ENCODE results near the gene TICRR. TPM values are rescaled to one million over a fixed set of nuclear protein-coding genes. Genes with fewer than 3 reads are reported as not detected.

Gene TICRR
- total and polyA plus RNA-seq, 7 experiments from 2014 or later: 0.11 to 15.5 (median 0.19) TPM; not detected in 1

- Histone ChIP-seq H3K27ac (ENCODE audit: low read depth, low read length) (no peak overlapping the region), H3K27me3 (ENCODE audit: control insufficient read depth in 2 of 2, insufficient read depth in 2 of 2, low read length in 2 of 2) (no peaks in the 10 kb centered on the region), H3K4me3 (ENCODE audit: low read length) (no peak overlapping the region), H3K4me1 (ENCODE audit: control insufficient read depth in 2 of 2, insufficient read depth in 2 of 2, low read length in 2 of 2) (no peaks in the 10 kb centered on the region), H3K36me3 (ENCODE audit: control insufficient read depth in 2 of 3, insufficient read depth in 3 of 3, low read length in 3 of 3) (no peaks in the 10 kb centered on the region), H3K9me3 (ENCODE audit: control insufficient read depth in 2 of 3, low read length in 3 of 3) (peaks cover 0 to 22% (median 4%) of the 10 kb centered on the region in 3 experiments)
- ChIA-PET CTCF (no interaction called here), POLR2A (no interaction called here)
- Mint-ChIP-seq H3K4me1 (peaks cover 0 to 3% (median 0%) of the 10 kb centered on the region in 7 donors), H3K27ac (no peak overlapping the region), H3K9me3 (peaks cover 5 to 46% (median 25%) of the 10 kb centered on the region in 11 donors), H3K4me3 (no peak overlapping the region), H3K27me3 (no peaks in the 10 kb centered on the region), H3K36me3 (peaks cover 5 to 73% (median 9%) of the 10 kb centered on the region in 5 donors)
- ATAC-seq (no peak), DNase-seq (no peak)
- intact Hi-C loops (cut with micrococcal nuclease): no loop called here
Measured at GRCh38 chr15:89613031-89613430, 37.8 kb downstream of the TICRR start.

GRCh38 chr15:89614164-89614563 is 38.9 kb downstream of the TICRR start:
- Histone ChIP-seq H3K27ac (ENCODE audit: low read depth, low read length) (no peak overlapping the region), H3K4me3 (ENCODE audit: low read length) (no peak overlapping the region), H3K27me3 (ENCODE audit: control insufficient read depth in 2 of 2, insufficient read depth in 2 of 2, low read length in 2 of 2) (no peaks in the 10 kb centered on the region), H3K4me1 (ENCODE audit: control insufficient read depth in 2 of 2, insufficient read depth in 2 of 2, low read length in 2 of 2) (no peaks in the 10 kb centered on the region), H3K9me3 (ENCODE audit: control insufficient read depth in 2 of 3, low read length in 3 of 3) (peaks cover 0 to 22% (median 4%) of the 10 kb centered on the region in 3 experiments), H3K36me3 (ENCODE audit: control insufficient read depth in 2 of 3, insufficient read depth in 3 of 3, low read length in 3 of 3) (no peaks in the 10 kb centered on the region)
- peaks cover 5 to 46% (median 25%) of the 10 kb centered on the region in 11 donors for H3K9me3 Mint-ChIP-seq
- POLR2A ChIA-PET: no interaction called here
- H3K27me3 Mint-ChIP-seq: no peaks in the 10 kb centered on the region
- peaks cover 0 to 3% (median 0%) of the 10 kb centered on the region in 7 donors for H3K4me1 Mint-ChIP-seq
- CTCF ChIA-PET: no interaction called here
- no peak overlapping the region for H3K27ac Mint-ChIP-seq
- no peak overlapping the region for H3K4me3 Mint-ChIP-seq
- ATAC-seq: no peak
- DNase-seq: no peak
- peaks cover 5 to 75% (median 9%) of the 10 kb centered on the region in 5 donors for H3K36me3 Mint-ChIP-seq
- intact Hi-C loops (cut with micrococcal nuclease): no loop called here

- DNase-seq: no peak
- H3K36me3 ChIP-seq (ENCODE audit: control insufficient read depth in 2 of 3, insufficient read depth in 3 of 3, low read length in 3 of 3): no peaks in the 10 kb centered on the region
- no peaks in the 10 kb centered on the region for H3K4me1 Mint-ChIP-seq
- intact Hi-C loops (cut with micrococcal nuclease): no loop called here
- ChIA-PET CTCF (no interaction called here), POLR2A (no interaction called here)
- no peak overlapping the region for H3K27ac ChIP-seq (ENCODE audit: low read depth, low read length)
- no peak overlapping the region for H3K4me3 ChIP-seq (ENCODE audit: low read length)
- no peaks in the 10 kb centered on the region for H3K4me1 ChIP-seq (ENCODE audit: control insufficient read depth in 2 of 2, insufficient read depth in 2 of 2, low read length in 2 of 2)
- H3K27ac Mint-ChIP-seq: no peak overlapping the region
- peaks cover 5 to 66% (median 9%) of the 10 kb centered on the region in 5 donors for H3K36me3 Mint-ChIP-seq
- peaks cover 0 to 22% (median 4%) of the 10 kb centered on the region in 3 experiments for H3K9me3 ChIP-seq (ENCODE audit: control insufficient read depth in 2 of 3, low read length in 3 of 3)
- no peak overlapping the region for H3K4me3 Mint-ChIP-seq
- H3K27me3 Mint-ChIP-seq: no peaks in the 10 kb centered on the region
- no peak for ATAC-seq
- H3K9me3 Mint-ChIP-seq: peaks cover 5 to 46% (median 25%) of the 10 kb centered on the region in 11 donors
- H3K27me3 ChIP-seq (ENCODE audit: control insufficient read depth in 2 of 2, insufficient read depth in 2 of 2, low read length in 2 of 2): no peaks in the 10 kb centered on the region
Measured at GRCh38 chr15:89615135-89615534, 39.9 kb downstream of the TICRR start.

- peaks cover 4 to 43% (median 24%) of the 10 kb centered on the region in 11 donors for H3K9me3 Mint-ChIP-seq
- ChIA-PET POLR2A (no interaction called here), CTCF (no interaction called here)
- no peak overlapping the region for H3K4me3 Mint-ChIP-seq
- peaks cover 5 to 57% (median 9%) of the 10 kb centered on the region in 5 donors for H3K36me3 Mint-ChIP-seq
- H3K27me3 Mint-ChIP-seq: no peaks in the 10 kb centered on the region
- H3K9me3 ChIP-seq (ENCODE audit: control insufficient read depth in 2 of 3, low read length in 3 of 3): peaks cover 0 to 22% (median 4%) of the 10 kb centered on the region in 3 experiments
- no peak for ATAC-seq
- no peak overlapping the region for H3K4me3 ChIP-seq (ENCODE audit: low read length)
- H3K27ac Mint-ChIP-seq: no peak overlapping the region
- H3K36me3 ChIP-seq (ENCODE audit: control insufficient read depth in 2 of 3, insufficient read depth in 3 of 3, low read length in 3 of 3): no peaks in the 10 kb centered on the region
- no peaks in the 10 kb centered on the region for H3K4me1 ChIP-seq (ENCODE audit: control insufficient read depth in 2 of 2, insufficient read depth in 2 of 2, low read length in 2 of 2)
- intact Hi-C loops (cut with micrococcal nuclease): no loop called here
- no peaks in the 10 kb centered on the region for H3K27me3 ChIP-seq (ENCODE audit: control insufficient read depth in 2 of 2, insufficient read depth in 2 of 2, low read length in 2 of 2)
- H3K27ac ChIP-seq (ENCODE audit: low read depth, low read length): no peak overlapping the region
- no peaks in the 10 kb centered on the region for H3K4me1 Mint-ChIP-seq
- no peak for DNase-seq
Measured at GRCh38 chr15:89616228-89616627, 41.0 kb downstream of the TICRR start.

GRCh38 chr15:89621547-89621946 is 46.3 kb downstream of the TICRR start:
- Histone ChIP-seq H3K4me3 (ENCODE audit: low read length) (no peak overlapping the region), H3K27ac (ENCODE audit: low read depth, low read length) (no peak overlapping the region), H3K4me1 (ENCODE audit: control insufficient read depth in 2 of 2, insufficient read depth in 2 of 2, low read length in 2 of 2) (no peaks in the 10 kb centered on the region), H3K36me3 (ENCODE audit: control insufficient read depth in 2 of 3, insufficient read depth in 3 of 3, low read length in 3 of 3) (no peaks in the 10 kb centered on the region), H3K9me3 (ENCODE audit: control insufficient read depth in 2 of 3, low read length in 3 of 3) (no peaks in the 10 kb centered on the region), H3K27me3 (ENCODE audit: control insufficient read depth in 2 of 2, insufficient read depth in 2 of 2, low read length in 2 of 2) (no peaks in the 10 kb centered on the region)
- Mint-ChIP-seq H3K36me3 (peaks cover 0 to 29% (median 0%) of the 10 kb centered on the region in 5 donors), H3K27ac (no peak overlapping the region), H3K27me3 (no peaks in the 10 kb centered on the region), H3K9me3 (peaks cover 0 to 1% (median 0%) of the 10 kb centered on the region in 11 donors), H3K4me3 (no peak overlapping the region), H3K4me1 (no peaks in the 10 kb centered on the region)
- POLR2A ChIA-PET: no interaction called here
- intact Hi-C loops (cut with micrococcal nuclease): no loop called here
- DNase-seq (no peak), ATAC-seq (no peak)
- CTCF ChIA-PET: no interaction called here

- Mint-ChIP-seq H3K4me3 (no peak overlapping the region), H3K27me3 (no peaks in the 10 kb centered on the region), H3K9me3 (no peaks in the 10 kb centered on the region), H3K27ac (no peak overlapping the region), H3K4me1 (no peaks in the 10 kb centered on the region), H3K36me3 (peaks cover 0 to 23% (median 0%) of the 10 kb centered on the region in 5 donors)
- Histone ChIP-seq H3K36me3 (ENCODE audit: control insufficient read depth in 2 of 3, insufficient read depth in 3 of 3, low read length in 3 of 3) (no peaks in the 10 kb centered on the region), H3K4me3 (ENCODE audit: low read length) (no peak overlapping the region), H3K4me1 (ENCODE audit: control insufficient read depth in 2 of 2, insufficient read depth in 2 of 2, low read length in 2 of 2) (no peaks in the 10 kb centered on the region), H3K9me3 (ENCODE audit: control insufficient read depth in 2 of 3, low read length in 3 of 3) (no peaks in the 10 kb centered on the region), H3K27ac (ENCODE audit: low read depth, low read length) (no peak overlapping the region), H3K27me3 (ENCODE audit: control insufficient read depth in 2 of 2, insufficient read depth in 2 of 2, low read length in 2 of 2) (no peaks in the 10 kb centered on the region)
- no peak for DNase-seq
- CTCF ChIA-PET: no interaction called here
- no peak for ATAC-seq
- intact Hi-C loops (cut with micrococcal nuclease): no loop called here
- POLR2A ChIA-PET: no interaction called here
Measured at GRCh38 chr15:89623165-89623564, 47.9 kb downstream of the TICRR start.

- Mint-ChIP-seq H3K9me3 (no peaks in the 10 kb centered on the region), H3K36me3 (peaks cover 0 to 29% (median 0%) of the 10 kb centered on the region in 5 donors), H3K4me3 (no peak overlapping the region), H3K27ac (no peak overlapping the region), H3K27me3 (no peaks in the 10 kb centered on the region), H3K4me1 (no peaks in the 10 kb centered on the region)
- Histone ChIP-seq H3K4me1 (ENCODE audit: control insufficient read depth in 2 of 2, insufficient read depth in 2 of 2, low read length in 2 of 2) (no peaks in the 10 kb centered on the region), H3K4me3 (ENCODE audit: low read length) (no peak overlapping the region), H3K9me3 (ENCODE audit: control insufficient read depth in 2 of 3, low read length in 3 of 3) (no peaks in the 10 kb centered on the region), H3K27ac (ENCODE audit: low read depth, low read length) (no peak overlapping the region), H3K27me3 (ENCODE audit: control insufficient read depth in 2 of 2, insufficient read depth in 2 of 2, low read length in 2 of 2) (no peaks in the 10 kb centered on the region), H3K36me3 (ENCODE audit: control insufficient read depth in 2 of 3, insufficient read depth in 3 of 3, low read length in 3 of 3) (no peaks in the 10 kb centered on the region)
- intact Hi-C loops (cut with micrococcal nuclease): no loop called here
- ATAC-seq (no peak), DNase-seq (no peak)
- ChIA-PET CTCF (no interaction called here), POLR2A (no interaction called here)
Measured at GRCh38 chr15:89625716-89626115, 50.4 kb downstream of the TICRR start.

Measured in naive thymus-derived CD4-positive, alpha-beta T cell (primary cell).